B cell (primary cell): ENCODE measurements around the gene CASTOR1. TPM values are rescaled to one million over a fixed set of nuclear protein-coding genes. Genes with fewer than 3 reads are reported as not detected.
A peak's percentile ranks its signal among the peaks of the same experiment; 100 is the strongest.

Experiments used
- ATAC-seq: fragments of 200-7000 bp; cut with Tn5 transposase; one replicate; pipeline ENCODE4 v1.10.0; 2021; ENCODE audit warnings: low read depth, mild to moderate bottlenecking, moderate number of reproducible peaks, moderate library complexity
- CTCF ChIA-PET: fragments of 350-600 bp; sonication (Branson Sonifier 250); formaldehyde crosslinking; loops from one replicate; lab custom pipeline; 2021; ENCODE audit warnings: antibody characterized with exemption, inconsistent platforms; lab: Charles Lee
- POLR2A ChIA-PET: fragments of 350-600 bp; sonication (Branson Sonifier 250); formaldehyde crosslinking; loops from one replicate; lab custom pipeline; 2021; ENCODE audit warnings: antibody characterized with exemption; lab: Charles Lee
- DNase-seq: peaks from one replicate; pipeline ENCODE4 v3.0.0; 2013
- H2AFZ ChIP-seq: 2 replicates; pipeline ENCODE4 v1.6.1; 2012; ENCODE audit warnings: mild to moderate bottlenecking, low read depth, low read length; ENCODE audit not compliant: insufficient read depth, poor library complexity, severe bottlenecking
- H3K27ac ChIP-seq, 2 donors: 1 replicate in 1 of 2; 2 replicates in 1 of 2; pipeline ENCODE4 v1.5.1; 2012 to 2013; ENCODE audit warnings: low read length in 2 of 2, mild to moderate bottlenecking in 2 of 2, moderate library complexity in 1 of 2
- H3K27me3 ChIP-seq, 4 experiments: fragments of 200-600 bp in 1 of 4; sonication (generic) in 1 of 4; replicated peaks in 1 of 4; 1 replicate in 2 of 4; 2 replicates in 2 of 4; pipeline versions ENCODE4 v1.6.1 to v1.7.0; 2013 to 2016; ENCODE audit warnings: low read length in 3 of 4, mild to moderate bottlenecking in 2 of 4, mixed read lengths in 1 of 4, moderate library complexity in 1 of 4; ENCODE audit not compliant: insufficient read depth in 4 of 4, control insufficient read depth in 3 of 4; ENCODE audit errors: control extremely low read depth in 1 of 4
- H3K36me3 ChIP-seq, 2 experiments: replicated peaks in 1 of 2; 1 replicate in 1 of 2; 2 replicates in 1 of 2; pipeline versions ENCODE4 v1.6.1 to v1.7.1; 2013; ENCODE audit warnings: low read length in 1 of 2; ENCODE audit not compliant: insufficient read depth in 2 of 2, control insufficient read depth in 1 of 2; ENCODE audit errors: control extremely low read depth in 1 of 2, extremely low read depth in 1 of 2
- H3K4me1 ChIP-seq, 2 donors: fragments of 200-600 bp in 1 of 2; sonication (generic) in 1 of 2; 1 replicate in 1 of 2; 2 replicates in 1 of 2; pipeline versions ENCODE4 v1.5.1 to v1.6.1; 2013 to 2017; ENCODE audit warnings: low read length in 2 of 2; ENCODE audit not compliant: control insufficient read depth in 2 of 2, insufficient read depth in 2 of 2
- H3K4me2 ChIP-seq: replicated peaks from 2 replicates; pipeline ENCODE3; 2012; ENCODE audit warnings: mild to moderate bottlenecking, low read depth, low read length; ENCODE audit not compliant: poor library complexity, severe bottlenecking
- H3K4me3 ChIP-seq, 5 experiments: fragments of 200-600 bp in 1 of 5; sonication (generic) in 1 of 5; 1 replicate in 3 of 5; 2 replicates in 2 of 5; pipeline versions ENCODE4 v1.5.1 to v1.7.0; 2011 to 2016; ENCODE audit warnings: low read length in 4 of 5, mild to moderate bottlenecking in 4 of 5, low read depth in 2 of 5, control low read depth in 1 of 5, moderate library complexity in 1 of 5; ENCODE audit not compliant: insufficient read depth in 1 of 5; ENCODE audit errors: control extremely low read depth in 1 of 5, extremely low read depth in 1 of 5
- H3K79me2 ChIP-seq: fragments of 200-600 bp; sonication (generic); one replicate; pipeline ENCODE4 v1.6.0; 2016; ENCODE audit warnings: low read length; ENCODE audit not compliant: control insufficient read depth, insufficient read depth
- H3K9ac ChIP-seq: fragments of 200-600 bp; sonication (generic); 2 replicates; pipeline ENCODE4 v1.6.1; 2017; ENCODE audit warnings: mild to moderate bottlenecking, low read length, moderate library complexity
- H3K9me3 ChIP-seq, 3 donors: one replicate each; pipeline versions ENCODE4 v1.6.1 to v1.7.1; 2013; ENCODE audit warnings: low read length in 2 of 3; ENCODE audit not compliant: control insufficient read depth in 2 of 3, insufficient read depth in 1 of 3; ENCODE audit errors: control extremely low read depth in 1 of 3
- H4K20me1 ChIP-seq: 2 replicates; pipeline ENCODE4 v1.6.0; 2012; ENCODE audit warnings: mild to moderate bottlenecking, low read length; ENCODE audit not compliant: insufficient read depth, control insufficient read depth, poor library complexity, severe bottlenecking
- H3K27ac Mint-ChIP-seq: one replicate; pipeline ENCODE4 v1.8.0; 2021; ENCODE audit warnings: mixed read lengths
- H3K27me3 Mint-ChIP-seq: one replicate; pipeline ENCODE4 v1.8.0; 2021; ENCODE audit warnings: mixed read lengths
- H3K4me1 Mint-ChIP-seq: one replicate; pipeline ENCODE4 v1.8.0; 2021; ENCODE audit warnings: mixed read lengths
- H3K4me3 Mint-ChIP-seq: one replicate; pipeline ENCODE4 v1.8.0; 2021; ENCODE audit warnings: mixed read lengths
- H3K9me3 Mint-ChIP-seq: one replicate; pipeline ENCODE4 v1.8.0; 2022; ENCODE audit warnings: mixed read lengths; ENCODE audit not compliant: insufficient read depth
- CTCF ChIP-seq: fragments of 200-600 bp; IDR thresholded peaks from one replicate; pipeline ENCODE4 v1.8.0; 2022; ENCODE audit warnings: antibody characterized with exemption, mild to moderate bottlenecking
- EZH2 ChIP-seq: IDR thresholded peaks from 2 replicates; pipeline ENCODE4 v1.6.1; 2012; ENCODE audit warnings: borderline replicate concordance, low read depth, mild to moderate bottlenecking, moderate library complexity, low read length; ENCODE audit not compliant: insufficient read depth, poor library complexity, severe bottlenecking
- WGBS: methylation state at CpG from one replicate; pipeline ENCODE4 v1.1.5; 2013; ENCODE audit warnings: missing lambda C conversion rate; ENCODE audit not compliant: insufficient coverage; 5-methylcytosine and 5-hydroxymethylcytosine counted together
- intact Hi-C: fragments of 100-400 bp; cut with micrococcal nuclease; formaldehyde crosslinking; loops from one replicate; pipeline ENCODE4 v1.10.0; 2022
- polyA minus RNA-seq: library from RNA; depleted of rRNA, polyadenylated mRNA; stranded (reverse); fragments of >200 nt; gene quantifications from 2 replicates; pipeline ENCODE4 v1.2.3, GENCODE V29; 2012
- polyA plus RNA-seq: library from polyadenylated mRNA; depleted of rRNA; stranded (reverse); fragments of >200 nt; gene quantifications from 2 replicates; pipeline ENCODE4 v1.2.3, GENCODE V29; 2012
- total RNA-seq, 2 donors: library from RNA; stranded (reverse); fragments of 120-200 nt in 1 of 2; gene quantifications; 1 replicate in 1 of 2; 2 replicates in 1 of 2; pipeline versions ENCODE4 v1.2.3 to v1.2.4, GENCODE V29; 2013 to 2022

CASTOR1 gene
- 12.3 and 16.3 TPM in 2 replicates for total RNA-seq
- 10.0 TPM for total RNA-seq (2013)
- polyA plus RNA-seq: 15.6 and 18.4 TPM in 2 replicates
- 10.8 and 12.0 TPM in 2 replicates for polyA minus RNA-seq

GRCh38 chr22:30289141-30289979, at the start of gene CASTOR1:
TSS of gene CASTOR1 (minus strand) at chr22:30289505. CDS start at chr22:30289497, 8 bp downstream.
- ChIA-PET CTCF (interaction anchor here (1.3 to 13.2 kb wide), 14 partner anchors 9 to 196 kb away, joined by 3 to 510 read pairs (median 24); partner anchors contain the start of genes CCDC157, MTFP1, RNF215 and SEC14L2), POLR2A (interaction anchor here (0.7 to 5.9 kb wide), 11 partner anchors 16 to 1516 kb away, joined by 3 to 64 read pairs (median 10); partner anchors contain the start of genes CCDC157, RNF215, SF3A1 and TBC1D10A)
- intact Hi-C loops: loop anchor here (1.0 to 5.0 kb wide), 4 partner anchors 16 to 303 kb away; partner anchors contain the start of genes PES1 and SF3A1
- Histone ChIP-seq H3K27ac (peak within 1 kb of the TSS; percentile 34 to 72), H3K9me3 (no peaks in the 10 kb centered on the region), H3K36me3 (peaks cover 0 to 32% of the 10 kb centered on the region in 2 experiments), H3K9ac (peak within 1 kb of the TSS; percentile 77), H3K79me2 (peaks cover 9% of the 10 kb centered on the region), H3K4me1 (peaks cover 23 to 44% of the 10 kb centered on the region in 2 donors), H3K4me2 (peak within 1 kb of the TSS; percentile 98), H2AFZ (peak within 1 kb of the TSS; percentile 92), H4K20me1 (peaks cover 8% of the 10 kb centered on the region), H3K27me3 (no peaks in the 10 kb centered on the region), H3K4me3 (peak within 1 kb of the TSS; percentile 48 to 83 (median 70))
- WGBS: under 1% methylated on average over 84 of the region's 85 CpGs
- Mint-ChIP-seq H3K27me3 (no peaks in the 10 kb centered on the region), H3K4me3 (peak within 1 kb of the TSS; percentile 93), H3K27ac (peak within 1 kb of the TSS; percentile 93), H3K4me1 (peaks cover 38% of the 10 kb centered on the region), H3K9me3 (no peaks in the 10 kb centered on the region)
- DNase-seq: peak; percentile 86
- TF ChIP-seq EZH2 (no peak), CTCF (no peak)
- peak; percentile 83 for ATAC-seq

GRCh38 chr22:30338802-30339201, 49.5 kb upstream of the CASTOR1 start:
- Histone ChIP-seq H3K27ac (no peak overlapping the region), H3K9ac (no peak overlapping the region), H3K79me2 (no peaks in the 10 kb centered on the region), H3K9me3 (no peaks in the 10 kb centered on the region), H2AFZ (no peak overlapping the region), H3K4me3 (no peak overlapping the region), H3K27me3 (no peaks in the 10 kb centered on the region), H3K4me1 (no peaks in the 10 kb centered on the region), H3K4me2 (no peak overlapping the region), H4K20me1 (peaks cover 47% of the 10 kb centered on the region), H3K36me3 (peaks cover 5 to 98% of the 10 kb centered on the region in 2 experiments)
- no peaks in the 10 kb centered on the region for H3K4me1 Mint-ChIP-seq
- TF ChIP-seq CTCF: no peak
- TF ChIP-seq EZH2: no peak
- ChIA-PET POLR2A (no interaction called here), CTCF (interaction anchor here (2.6 kb wide), 1 partner anchor 51 kb away, joined by 7 read pairs; no protein-coding TSS in a partner anchor)
- 100% methylated on average over 6 of the region's 7 CpGs for WGBS
- no peak overlapping the region for H3K4me3 Mint-ChIP-seq
- intact Hi-C loops: no loop called here
- H3K27me3 Mint-ChIP-seq: no peaks in the 10 kb centered on the region
- no peak for ATAC-seq
- DNase-seq: no peak
- H3K27ac Mint-ChIP-seq: no peak overlapping the region
- H3K9me3 Mint-ChIP-seq: no peaks in the 10 kb centered on the region
